ENCODE results near the gene ZNF280B.
"Not testable (repeated sequence)": the region's sequence is repeated elsewhere in the genome, so short reads cannot be mapped to it uniquely, and the experiment has no call there.

ZNF280B gene

DNA sequence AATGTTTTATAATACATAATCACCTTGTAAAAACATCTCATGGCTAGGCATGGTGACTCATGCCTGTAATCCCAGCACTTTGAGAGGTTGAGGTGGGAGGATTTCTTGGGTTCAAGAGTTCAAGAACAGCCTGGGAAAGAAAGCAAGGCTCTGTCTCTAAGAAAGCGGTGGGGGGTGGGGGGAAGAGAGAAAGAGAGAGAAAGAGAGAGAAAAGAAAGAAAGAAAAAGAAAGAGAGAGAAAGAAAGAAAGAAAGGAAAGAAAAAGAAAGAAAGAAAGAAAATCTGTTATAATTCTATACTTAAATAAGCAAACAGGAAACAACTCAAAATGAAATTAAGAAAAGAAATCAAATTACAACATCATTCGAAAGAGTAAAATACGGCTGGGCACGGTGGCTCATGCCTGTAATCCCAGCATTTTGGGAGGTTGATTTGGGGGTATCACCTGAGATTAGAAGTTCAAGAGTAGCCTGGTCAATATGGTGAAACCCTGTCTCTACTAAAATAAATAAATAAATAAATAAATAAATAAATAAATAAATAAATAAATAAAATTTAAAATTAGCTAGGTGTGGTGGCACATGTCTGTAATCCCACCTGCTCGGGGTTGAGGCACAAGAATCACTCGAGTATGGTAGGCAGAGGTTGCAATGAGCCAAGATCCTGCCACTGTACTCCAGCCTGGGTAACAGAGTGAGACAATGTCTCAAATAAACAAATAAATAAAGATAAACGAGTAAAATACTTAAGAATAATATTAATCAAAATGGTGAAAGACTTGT is 65.4 kb downstream of the ZNF280B start:
- FAIRE-seq (no peak), DNase-seq (ENCODE audit: extremely low spot score, insufficient read length, low read depth) (no peak)

DNA sequence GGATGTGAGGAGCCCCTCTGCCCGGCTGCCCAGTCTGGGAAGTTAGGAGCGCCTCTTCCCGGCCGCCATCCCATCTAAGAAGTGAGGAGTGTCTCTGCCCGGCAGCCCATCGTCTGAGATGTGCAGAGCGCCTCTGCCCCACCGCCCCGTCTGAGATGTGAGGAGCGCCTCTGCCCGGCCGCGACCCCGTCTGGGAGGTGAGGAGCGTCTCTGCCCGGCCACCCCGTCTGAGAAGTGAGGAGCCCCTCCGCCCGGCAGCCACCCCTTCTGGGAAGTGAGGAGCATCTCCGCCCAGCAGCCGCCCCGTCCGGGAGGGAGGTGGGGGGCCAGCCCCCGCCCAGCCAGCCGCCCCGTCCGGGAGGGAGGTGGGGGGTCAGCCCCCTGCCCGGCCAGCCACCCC is 66.9 kb downstream of the ZNF280B start:
- not testable (repeated sequence) for DNase-seq (ENCODE audit: extremely low spot score, insufficient read length, low read depth); FAIRE-seq

DNA sequence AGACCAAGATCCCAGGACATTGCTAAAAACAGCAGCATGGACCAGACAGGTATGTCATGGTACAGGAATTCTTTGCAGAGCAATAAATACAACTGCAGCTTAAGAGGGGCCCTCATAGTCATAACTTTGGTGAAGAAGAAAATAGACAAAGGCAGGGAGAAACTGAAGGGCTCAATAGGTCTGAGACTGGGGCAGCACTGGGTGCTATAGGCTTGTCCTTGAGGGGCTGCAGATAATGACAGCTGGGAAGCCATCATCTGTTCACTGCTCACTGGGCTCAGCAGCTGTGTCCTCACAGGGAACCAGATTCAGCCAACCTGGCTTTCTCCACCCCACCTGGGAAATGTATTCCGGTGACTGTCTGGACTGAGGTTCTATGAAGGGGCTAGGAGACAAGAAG is 68.4 kb downstream of the ZNF280B start:
- FAIRE-seq (no peak), DNase-seq (ENCODE audit: extremely low spot score, insufficient read length, low read depth) (no peak)

All from GM18507 (cell line).